GM21390 (cell line): Measurements from ENCODE around the gene PDCD2L.
"Not testable (repeated sequence)": the region's sequence is repeated elsewhere in the genome, so short reads cannot be mapped to it uniquely, and the experiment has no call there.

Source experiments
- ATAC-seq: cut with Tn5 transposase; IDR thresholded peaks from one replicate; pipeline ENCODE4 v1.9.1; 2021; ENCODE audit not compliant: unreplicated experiment

PDCD2L gene

DNA sequence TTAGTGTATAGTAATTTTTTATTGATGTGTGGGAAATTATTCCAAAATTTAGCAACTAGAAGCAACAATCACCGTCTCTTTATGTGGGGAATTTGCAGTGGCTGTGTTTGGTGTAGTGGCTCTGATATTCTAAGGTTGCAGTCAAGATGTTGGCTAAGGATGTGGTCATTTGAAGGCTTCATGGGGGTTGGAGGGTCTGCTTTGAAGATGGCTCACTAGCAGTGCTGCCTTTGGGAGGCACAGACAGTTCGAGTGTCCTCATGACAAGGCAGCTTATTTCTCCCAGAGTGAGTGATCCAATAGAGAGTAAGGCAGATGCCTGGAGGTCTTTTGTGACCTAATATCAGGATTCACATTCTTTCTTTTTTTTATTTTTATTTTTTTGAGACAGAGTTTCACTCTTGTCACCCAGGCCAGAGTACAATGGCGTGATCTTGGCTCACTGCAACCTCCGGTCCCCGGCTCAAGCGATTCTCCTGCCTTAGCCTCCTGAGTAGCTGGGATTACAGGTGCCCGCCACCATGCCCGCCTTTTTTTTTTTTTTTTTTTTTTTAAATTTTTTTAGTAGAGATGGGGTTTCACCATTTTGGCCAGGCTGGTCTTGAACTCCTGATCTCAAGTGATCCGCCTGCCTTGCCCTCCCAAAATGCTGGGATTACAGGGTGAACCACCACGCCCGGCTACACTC lies 30.5 kb upstream of the PDCD2L start:
- no peak for ATAC-seq

- no peak for ATAC-seq
Measured at GRCh38 chr19:34375598-34375997, 28.6 kb upstream of the PDCD2L start.

DNA sequence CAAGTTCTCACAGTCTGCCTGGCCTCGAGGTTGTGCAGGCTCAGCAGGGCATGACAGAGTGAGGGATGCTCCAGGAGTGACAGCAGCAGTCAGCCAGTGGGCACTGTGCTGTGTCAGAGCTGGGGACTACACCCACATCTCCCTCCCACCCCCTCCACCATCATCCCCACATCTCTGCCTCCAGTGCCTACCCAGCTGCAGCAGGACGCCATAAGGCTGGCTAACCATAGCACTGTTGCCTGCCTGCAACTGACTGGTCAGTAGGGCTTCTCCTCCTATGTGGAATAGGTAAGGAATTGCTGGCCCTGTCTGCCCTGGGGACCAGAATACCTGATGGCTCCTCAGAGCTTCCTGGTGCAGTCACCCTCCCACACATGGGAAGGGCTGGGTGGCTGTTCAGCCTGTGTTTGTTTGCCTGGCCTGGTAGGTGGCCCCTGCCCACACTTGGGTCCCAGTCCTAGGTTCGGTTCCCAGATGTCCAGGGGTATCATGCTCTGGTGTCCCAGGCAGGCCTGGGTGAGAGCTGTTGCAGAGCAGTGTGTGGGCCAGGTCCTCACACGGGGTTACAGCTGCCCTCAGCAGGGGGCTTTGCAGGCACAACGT lies 23.5 kb upstream of the PDCD2L start:
- ATAC-seq: no peak

- no peak for ATAC-seq
Measured at GRCh38 chr19:34381399-34382251, 22.6 kb upstream of the PDCD2L start.

DNA sequence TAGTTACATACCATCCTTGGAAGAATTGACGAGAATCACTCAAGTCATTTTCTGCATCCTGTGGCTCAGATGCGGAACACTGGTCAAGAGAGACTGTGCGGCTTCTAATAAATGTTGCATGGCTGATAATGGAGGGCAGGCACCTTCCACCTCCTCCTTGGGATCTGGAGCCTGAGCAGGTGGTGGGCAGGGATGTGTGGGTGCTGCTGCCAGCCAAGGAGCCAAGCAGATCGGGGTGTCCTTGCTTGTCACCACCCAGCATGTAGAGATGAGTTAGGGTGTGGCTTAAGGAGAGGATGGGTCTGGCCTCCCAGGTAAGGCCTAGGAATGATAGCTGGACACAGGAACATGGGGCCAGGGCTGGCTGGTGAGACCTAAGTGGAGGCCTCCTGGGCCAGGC lies 21.7 kb upstream of the PDCD2L start:
- no peak for ATAC-seq

DNA sequence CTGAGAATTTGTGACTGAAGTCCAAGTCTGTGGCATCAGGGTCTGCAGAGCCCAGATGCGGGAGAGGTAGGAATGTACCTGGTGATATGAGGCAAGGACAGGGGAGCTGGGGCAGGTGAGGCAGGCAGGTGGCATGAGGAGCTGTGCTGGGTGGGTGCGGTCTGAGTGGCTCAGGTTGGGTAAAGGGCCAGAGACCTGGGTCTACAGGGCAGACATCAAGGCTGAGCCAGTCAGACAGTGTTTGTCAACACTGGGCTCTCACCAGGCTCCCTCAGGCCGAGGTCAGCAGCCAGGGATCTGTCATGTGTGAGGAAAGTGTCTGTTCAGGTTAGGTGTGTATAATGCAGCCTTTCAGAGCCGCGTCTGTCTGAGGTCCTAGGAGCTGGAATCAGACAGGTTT lies 20.6 kb upstream of the PDCD2L start:
- ATAC-seq: no peak

- no peak for ATAC-seq
Measured at GRCh38 chr19:34386645-34387445, 17.4 kb upstream of the PDCD2L start.

DNA sequence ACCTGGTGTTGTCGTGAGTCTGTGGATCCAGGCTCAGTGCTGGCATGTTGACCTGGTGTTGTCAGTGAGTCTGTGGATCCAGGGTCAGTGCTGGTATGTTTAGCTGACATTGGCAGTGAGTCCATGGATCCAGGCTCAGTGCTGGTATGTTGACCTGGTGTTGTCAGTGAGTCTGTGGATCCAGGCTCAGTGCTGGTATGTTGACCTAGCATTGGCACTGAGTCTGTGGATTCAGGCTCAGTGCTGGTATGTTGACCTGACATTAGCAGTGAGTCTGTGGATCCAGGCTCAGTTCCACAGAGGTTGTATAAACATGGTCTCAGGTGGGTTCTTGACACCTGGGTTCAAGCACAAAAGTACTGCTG lies 16.8 kb upstream of the PDCD2L start:
- no peak for ATAC-seq

DNA sequence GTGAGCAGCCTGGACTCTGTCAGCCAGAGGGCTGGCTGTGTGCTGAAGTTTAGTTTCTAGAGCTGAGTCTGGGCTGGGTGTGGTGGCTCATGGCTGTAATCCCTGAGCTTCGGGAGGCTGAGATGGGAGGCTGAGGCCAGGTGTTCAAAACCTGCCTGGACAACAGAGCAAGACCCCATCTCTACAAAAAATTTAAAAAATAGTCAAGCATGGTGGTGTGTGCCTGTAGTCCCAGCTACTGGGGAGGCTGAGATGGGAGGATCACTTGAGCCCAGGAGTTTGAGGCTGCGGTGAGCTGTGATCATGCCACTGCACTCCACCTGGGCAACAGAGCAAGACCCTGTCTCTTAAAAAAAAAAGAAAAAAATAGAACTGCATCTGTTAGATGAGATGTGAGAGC lies 15.5 kb upstream of the PDCD2L start:
- ATAC-seq: not testable (repeated sequence)

DNA sequence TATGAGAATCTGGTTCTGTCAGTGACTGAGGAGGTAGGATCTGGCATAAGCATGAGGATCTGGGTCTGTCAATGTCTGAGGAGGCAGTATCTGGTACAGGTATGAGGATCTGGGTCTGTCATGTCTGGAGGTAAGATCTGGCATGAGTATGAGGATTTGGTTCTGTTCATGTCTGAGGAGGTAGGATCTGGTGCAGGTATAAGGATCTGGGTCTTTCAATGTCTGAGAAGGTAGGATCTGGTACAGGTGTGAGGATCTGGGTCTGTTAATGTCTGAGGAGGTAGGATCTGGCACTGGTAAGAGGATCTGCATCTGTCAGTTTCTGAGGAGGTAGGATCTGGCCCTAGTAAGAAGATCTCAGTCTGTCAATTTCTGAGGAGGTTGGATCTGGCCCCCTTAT lies 12.4 kb upstream of the PDCD2L start:
- ATAC-seq: no peak

DNA sequence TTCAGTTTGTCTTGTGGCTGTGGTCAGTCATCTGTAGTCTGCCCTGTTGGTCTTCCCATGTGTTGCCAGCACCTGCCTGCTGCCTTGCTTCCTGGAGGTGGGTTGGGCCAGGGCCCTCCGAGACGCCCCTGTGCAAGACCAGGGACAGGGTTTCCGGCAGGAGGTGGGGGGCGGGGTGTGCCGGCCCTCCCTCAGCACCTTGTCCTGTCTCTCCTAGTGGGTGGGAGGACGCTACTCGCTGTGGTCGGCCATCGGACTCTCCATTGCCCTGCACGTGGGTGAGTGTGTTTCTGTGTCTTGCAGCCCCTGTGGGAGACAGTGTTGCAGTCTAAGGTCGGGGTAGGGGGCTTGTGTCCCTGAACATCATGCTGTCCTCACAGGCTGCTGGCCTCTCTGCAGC lies 11.2 kb upstream of the PDCD2L start:
- ATAC-seq: no peak

DNA sequence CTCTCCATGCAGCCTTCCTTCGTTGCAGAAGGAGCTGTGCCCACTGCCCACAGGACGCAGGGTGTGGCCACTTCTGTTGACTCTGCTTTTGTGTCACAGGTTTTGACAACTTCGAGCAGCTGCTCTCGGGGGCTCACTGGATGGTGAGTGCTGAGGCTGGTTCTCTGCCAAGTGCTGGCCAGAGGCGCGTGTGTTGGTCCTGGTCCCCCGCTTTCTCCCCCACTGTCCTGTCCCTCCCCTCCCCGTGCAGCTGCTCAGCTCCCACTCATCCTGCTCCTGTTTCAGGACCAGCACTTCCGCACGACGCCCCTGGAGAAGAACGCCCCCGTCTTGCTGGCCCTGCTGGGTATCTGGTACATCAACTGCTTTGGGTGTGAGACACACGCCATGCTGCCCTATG lies 10.6 kb upstream of the PDCD2L start:
- no peak for ATAC-seq

DNA sequence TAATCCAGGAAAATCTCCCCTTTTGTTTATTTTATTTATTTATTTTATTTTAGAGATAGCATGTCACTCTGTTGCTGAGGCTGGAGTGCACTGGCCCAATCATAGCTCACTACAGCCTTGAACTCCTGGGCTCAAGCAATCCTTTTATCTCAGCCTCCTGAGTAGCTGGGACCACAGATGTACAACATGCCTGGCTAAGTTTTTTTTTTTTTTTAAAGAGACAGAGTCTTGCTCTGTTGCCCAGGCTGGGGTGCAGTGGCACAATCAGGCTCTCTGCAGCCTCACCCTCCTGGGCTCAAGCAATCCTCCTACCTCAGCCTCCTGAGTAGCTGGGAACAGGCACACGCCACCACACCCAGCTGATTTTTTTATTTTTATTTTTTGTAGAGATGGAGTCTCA lies 6.3 kb upstream of the PDCD2L start:
- no peak for ATAC-seq

- no peak for ATAC-seq
Measured at GRCh38 chr19:34399886-34400285, 4.3 kb upstream of the PDCD2L start.

- not testable (repeated sequence) for ATAC-seq
Measured at GRCh38 chr19:34400844-34401243, 3.4 kb upstream of the PDCD2L start.

DNA sequence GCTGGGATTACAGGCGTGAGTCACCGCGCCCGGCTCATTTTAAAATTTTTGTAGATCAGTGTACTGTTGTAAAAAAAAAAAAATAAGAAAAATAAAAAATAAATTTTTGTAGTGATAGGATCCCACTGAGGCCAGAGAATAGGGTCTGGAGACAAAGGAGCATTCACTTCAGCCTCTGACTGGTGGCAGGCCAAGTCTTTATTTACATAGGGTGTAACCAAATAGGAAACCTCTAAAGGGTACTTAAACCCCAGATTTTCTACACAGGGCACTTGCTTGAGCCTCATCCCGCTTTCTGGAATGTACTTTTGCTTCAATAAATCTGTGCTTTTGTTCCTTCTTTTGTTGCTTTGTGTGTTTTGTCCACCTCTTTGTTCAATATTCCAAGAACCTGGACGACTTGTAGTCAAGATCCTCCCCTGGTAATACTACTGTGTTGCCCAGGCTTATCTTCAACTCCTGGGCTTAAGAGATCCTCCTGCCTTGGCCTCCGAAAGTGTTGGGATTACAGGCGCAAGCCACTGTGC lies 2.1 kb upstream of the PDCD2L start:
- ATAC-seq: no peak

GRCh38 chr19:34403784-34404108 lies 453 bp upstream of the PDCD2L start:
- no peak for ATAC-seq

GRCh38 chr19:34405892-34406660 lies 1.9 kb downstream of the PDCD2L start:
- no peak for ATAC-seq

GRCh38 chr19:34408411-34408810 lies 4.2 kb downstream of the PDCD2L start:
- no peak for ATAC-seq
